Measurements from ENCODE around the gene ALAD.
"Not testable (repeated sequence)": the region's sequence is repeated elsewhere in the genome, so short reads cannot be mapped to it uniquely, and the experiment has no call there.

ALAD gene

GRCh38 chr9:113401027-113401792 is at the start of gene ALAD:
TSS of gene ALAD (minus strand) at chr9:113401284. CDS start at chr9:113393559, 7,725 bp downstream.
- peak; percentile 99 for DNase-seq (ENCODE audit: low read depth)

- DNase-seq (ENCODE audit: low read depth): no peak
Measured at GRCh38 chr9:113449376-113449775, 48.3 kb upstream of the ALAD start.

GRCh38 chr9:113446323-113446740 is 45.2 kb upstream of the ALAD start:
- DNase-seq (ENCODE audit: low read depth): no peak

GRCh38 chr9:113444736-113445135 is 43.7 kb upstream of the ALAD start:
- no peak for DNase-seq (ENCODE audit: low read depth)

DNA sequence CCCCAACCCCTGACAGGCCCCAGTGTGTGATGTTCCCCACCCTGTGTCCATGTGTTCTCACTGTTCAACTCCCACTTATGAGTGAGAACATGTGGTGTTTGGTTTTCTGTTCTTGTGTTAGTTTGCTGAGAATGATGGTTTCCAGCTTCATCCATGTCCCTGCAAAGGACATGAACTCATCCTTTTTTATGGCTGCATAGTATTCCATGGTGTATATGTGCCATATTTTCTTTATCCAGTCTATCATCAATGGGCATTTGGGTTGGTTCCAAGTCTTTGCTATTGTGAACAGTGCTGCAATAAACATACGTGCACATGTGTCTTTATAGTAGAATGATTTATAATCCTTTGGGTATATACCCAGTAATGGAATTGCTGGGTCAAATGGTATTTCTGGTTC is 36.6 kb upstream of the ALAD start:
- not testable (repeated sequence) for DNase-seq (ENCODE audit: low read depth)

DNA sequence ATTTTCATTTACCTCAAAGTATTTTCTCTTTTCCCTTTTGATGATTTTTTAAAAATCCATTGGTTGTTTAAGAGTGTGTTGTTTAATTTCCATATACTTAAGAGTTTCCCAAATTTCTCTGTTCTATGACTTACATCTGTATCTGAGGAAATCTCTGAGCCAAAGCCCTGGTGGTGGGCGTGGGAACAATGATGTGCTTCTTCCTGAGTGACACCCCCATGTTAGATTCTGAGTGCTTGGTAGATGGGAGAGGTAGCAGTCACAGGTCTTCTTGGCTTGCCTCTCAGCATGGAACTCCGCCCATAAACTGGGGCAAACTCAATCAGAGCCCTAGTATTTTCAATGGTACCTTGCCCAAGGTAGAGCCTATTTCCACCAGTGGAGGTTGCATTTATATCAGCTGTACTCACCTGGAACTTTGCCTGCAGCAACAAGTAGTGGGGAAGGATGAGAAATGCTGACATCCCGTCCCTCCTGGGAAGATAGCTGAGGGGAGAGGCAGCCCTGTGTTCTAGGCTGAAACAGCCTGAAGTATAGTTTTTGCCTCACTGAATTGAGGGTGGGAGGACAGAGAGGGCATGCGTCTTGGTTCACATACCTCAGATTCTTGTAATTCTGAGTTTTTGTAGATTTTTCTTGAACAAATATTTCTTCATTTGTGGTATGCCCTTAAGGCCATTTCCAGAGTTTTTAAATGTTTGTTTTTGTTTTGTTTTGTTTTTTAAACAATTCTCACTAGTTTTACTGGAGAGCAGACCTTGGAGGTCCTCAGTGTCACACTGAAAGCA is 35.8 kb upstream of the ALAD start:
- no peak for DNase-seq (ENCODE audit: low read depth)

GRCh38 chr9:113431191-113431590 is 30.1 kb upstream of the ALAD start:
- DNase-seq (ENCODE audit: low read depth): no peak

DNA sequence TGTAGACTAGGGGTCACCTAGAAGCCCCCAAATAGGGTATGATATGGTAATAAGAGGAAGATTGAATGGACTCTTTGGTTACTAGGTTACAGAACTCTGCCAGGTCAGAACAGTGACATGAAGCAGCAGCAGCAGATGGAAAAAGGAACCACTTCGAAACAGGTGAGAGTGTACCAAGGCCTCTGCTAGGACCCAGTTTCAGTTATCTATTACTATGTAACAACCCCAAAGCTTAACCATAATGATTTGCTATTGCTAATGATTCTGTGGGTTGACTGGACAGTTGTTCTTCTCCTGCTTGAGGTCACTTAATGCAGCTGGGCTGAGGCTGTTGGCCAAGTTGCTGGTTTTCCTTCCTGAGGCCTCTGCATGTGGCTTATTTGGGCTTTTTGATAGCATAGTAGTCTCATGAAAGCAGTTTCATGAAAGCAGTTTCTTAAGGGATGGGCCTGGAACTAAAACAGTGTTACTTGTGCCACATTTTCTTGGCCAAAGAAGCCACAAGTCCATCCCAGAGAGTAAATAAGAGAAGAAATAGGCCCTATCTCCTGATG is 27.1 kb upstream of the ALAD start:
- DNase-seq (ENCODE audit: low read depth): no peak

GRCh38 chr9:113427629-113428028 is 26.5 kb upstream of the ALAD start:
- DNase-seq (ENCODE audit: low read depth): no peak

DNA sequence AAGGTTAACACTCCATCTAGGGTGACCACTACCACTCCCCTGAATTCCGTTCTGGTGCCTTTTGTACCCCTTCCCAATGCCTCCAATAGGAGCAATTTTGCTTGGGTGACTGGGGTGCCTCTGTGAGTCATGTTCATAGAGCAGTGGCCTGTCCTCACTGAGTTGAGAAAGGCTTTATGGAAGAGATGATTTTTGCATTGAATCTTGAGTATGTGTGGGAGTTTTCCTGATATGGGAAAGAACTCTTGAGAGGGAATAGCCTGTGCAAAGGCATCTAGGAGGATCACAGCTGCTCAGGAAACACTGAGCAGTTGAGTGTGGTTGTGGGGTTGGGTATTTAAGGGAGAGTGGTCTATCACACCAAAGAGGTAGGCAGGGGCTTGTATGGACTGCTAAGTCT is 25.6 kb upstream of the ALAD start:
- no peak for DNase-seq (ENCODE audit: low read depth)

- DNase-seq (ENCODE audit: low read depth): no peak
Measured at GRCh38 chr9:113425072-113425471, 24.0 kb upstream of the ALAD start.

DNA sequence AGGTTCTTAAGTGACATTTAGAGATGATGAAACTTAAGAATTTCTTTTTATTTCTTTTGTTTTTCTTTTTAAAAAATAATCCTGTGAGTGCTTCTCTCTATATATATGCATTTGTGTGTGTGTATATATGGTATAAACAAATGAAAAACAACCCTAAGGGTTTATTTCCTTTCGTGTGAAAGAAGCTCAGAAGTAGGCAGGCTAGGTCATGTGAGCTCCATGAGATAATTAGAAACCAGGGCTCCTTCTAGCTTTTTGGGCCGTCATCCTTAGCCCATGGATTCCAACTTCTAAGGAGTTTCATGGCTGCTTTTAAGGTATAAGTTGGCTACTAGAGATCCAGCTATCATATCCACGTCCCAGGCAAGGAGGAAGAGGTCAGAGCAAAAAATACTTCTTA is 20.6 kb upstream of the ALAD start:
- no peak for DNase-seq (ENCODE audit: low read depth)

DNA sequence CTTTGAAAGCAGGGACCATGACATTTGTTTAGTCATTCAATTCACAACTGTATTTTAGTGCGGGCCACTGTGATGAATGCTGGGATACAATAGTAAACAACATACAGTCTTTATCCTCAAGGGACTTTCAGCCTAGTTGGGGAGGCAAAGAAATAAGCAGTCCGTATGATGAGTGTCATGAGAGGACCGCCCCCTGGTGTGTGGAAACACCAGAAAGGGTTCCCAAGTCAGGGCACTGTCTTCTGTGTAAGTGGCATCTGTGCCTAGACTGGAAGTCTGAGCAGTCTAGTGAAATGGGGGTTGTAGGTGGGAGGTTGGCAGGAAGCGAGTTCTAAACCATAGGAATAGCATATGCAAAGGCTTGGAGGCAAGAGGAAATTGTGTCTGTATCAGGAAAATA is 16.3 kb upstream of the ALAD start:
- no peak for DNase-seq (ENCODE audit: low read depth)

- DNase-seq (ENCODE audit: low read depth): no peak
Measured at GRCh38 chr9:113416149-113416721, 15.2 kb upstream of the ALAD start.

DNA sequence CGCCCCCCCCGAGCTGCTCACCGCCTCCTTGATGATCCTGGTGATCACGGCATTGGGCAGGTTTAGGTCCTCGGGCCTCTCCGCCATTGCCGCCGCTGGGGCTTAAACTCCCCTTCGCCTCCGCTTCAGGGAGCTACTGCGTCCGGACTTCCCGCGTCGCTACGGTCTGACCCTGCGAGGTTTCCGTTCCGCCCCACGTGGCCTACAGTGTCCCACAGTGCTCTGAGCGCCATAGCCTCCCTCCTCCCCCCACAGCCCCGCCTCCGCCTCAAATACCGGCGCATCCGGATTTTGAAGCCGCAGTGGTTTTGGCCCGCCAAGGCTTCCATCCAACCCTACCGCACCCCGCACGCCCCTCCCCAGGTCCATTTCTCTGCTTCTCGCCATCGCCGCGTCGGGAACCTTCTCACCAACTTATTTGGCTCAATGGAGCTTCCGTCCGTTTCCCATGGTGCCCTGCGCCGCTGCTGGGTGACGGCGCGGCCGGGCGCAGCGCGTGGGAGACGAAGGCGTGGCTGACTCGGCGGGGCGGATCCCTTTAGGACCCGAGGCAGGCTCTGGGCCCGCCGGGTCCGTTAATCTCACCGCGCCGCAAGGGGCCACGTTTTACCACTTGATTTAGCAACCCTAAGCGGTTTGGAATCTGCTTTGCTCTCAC is 9.3 kb upstream of the ALAD start, which contains the start of the genes C9orf43 and POLE3:
C9orf43 (plus strand) TSS at position 541 of the 658 bp plus-strand sequence. CDS start 2,747 bp downstream, outside the sequence.
POLE3 (minus strand) TSS at position 469 of the 658 bp plus-strand sequence; CDS start at position 87, 382 bp downstream.
- DNase-seq (ENCODE audit: low read depth): peak; percentile 93

DNA sequence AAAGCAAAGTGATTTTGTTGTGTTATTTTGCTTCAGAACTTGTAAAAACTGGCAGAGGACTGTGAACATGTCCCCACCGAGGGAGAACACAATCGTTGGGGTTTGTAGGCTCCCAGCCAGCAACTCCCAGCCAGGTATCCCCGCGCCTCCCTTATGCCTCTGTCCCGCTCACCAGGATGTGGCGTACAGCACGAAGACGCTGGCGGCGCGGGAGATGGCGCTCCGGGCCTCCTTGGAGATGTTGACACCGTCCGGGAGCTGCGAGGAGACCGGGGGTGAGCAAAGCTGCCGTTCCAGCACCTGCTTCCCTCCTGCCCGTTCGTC is 8.8 kb upstream of the ALAD start:
- DNase-seq (ENCODE audit: low read depth): no peak

- no peak for DNase-seq (ENCODE audit: low read depth)
Measured at GRCh38 chr9:113409481-113409880, 8.4 kb upstream of the ALAD start.

GRCh38 chr9:113406873-113407511 is 5.9 kb upstream of the ALAD start:
- peak; percentile 26 for DNase-seq (ENCODE audit: low read depth)

DNA sequence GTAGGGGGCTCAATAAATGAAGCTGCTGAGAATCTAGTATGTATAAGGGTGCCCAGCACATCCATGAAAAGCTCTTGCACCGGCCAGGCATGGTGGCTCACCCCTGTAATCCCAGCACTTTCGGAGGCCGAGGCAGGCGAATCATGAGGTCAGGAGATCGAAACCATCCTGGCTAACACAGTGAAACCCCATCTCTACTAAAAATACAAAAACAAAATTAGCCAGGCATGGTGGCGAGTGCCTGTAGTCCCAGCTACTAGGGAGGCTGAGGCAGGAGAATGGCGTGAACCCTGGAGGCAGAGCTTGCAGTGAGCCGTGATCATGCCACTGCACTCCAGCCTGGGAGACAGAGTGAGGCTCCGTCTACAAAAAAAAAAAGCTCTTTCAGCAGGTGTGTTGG is 5.3 kb upstream of the ALAD start:
- DNase-seq (ENCODE audit: low read depth): not testable (repeated sequence)

DNA sequence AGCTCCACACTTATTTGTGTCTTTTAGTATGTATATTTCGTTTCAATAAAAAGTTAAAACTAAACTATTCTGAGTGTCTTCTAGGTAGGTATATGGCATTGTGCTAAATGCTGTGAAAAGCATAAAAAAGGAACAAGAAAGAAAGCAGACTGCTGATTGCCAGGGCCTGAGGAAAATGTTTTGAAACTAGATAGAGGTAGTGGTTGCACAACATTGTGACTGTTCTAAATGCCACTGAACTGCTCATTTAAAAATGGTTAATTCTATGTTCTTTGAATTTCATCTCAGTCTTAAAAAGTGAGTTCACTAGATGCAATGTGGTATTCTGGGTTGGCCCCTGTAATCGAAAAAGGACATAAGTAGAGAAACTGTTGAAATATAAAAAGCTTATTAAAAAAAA is 2.6 kb upstream of the ALAD start:
- DNase-seq (ENCODE audit: low read depth): no peak

GRCh38 chr9:113399646-113400200 is 1.4 kb downstream of the ALAD start:
- DNase-seq (ENCODE audit: low read depth): no peak
